Activated CD8-positive, alpha-beta memory T cell treated with anti-CD3 and anti-CD28 coated beads, Interleukin-2, amount 50 U/mL, for 48 hours (primary cell): ENCODE measurements around the gene SCRN1.
"Not testable (repeated sequence)": the region's sequence is repeated elsewhere in the genome, so short reads cannot be mapped to it uniquely, and the experiment has no call there.

ENCODE experiments used
- DNase-seq: peaks from one replicate; pipeline ENCODE4 v3.0.0-alpha.2; 2020

Gene SCRN1

DNA sequence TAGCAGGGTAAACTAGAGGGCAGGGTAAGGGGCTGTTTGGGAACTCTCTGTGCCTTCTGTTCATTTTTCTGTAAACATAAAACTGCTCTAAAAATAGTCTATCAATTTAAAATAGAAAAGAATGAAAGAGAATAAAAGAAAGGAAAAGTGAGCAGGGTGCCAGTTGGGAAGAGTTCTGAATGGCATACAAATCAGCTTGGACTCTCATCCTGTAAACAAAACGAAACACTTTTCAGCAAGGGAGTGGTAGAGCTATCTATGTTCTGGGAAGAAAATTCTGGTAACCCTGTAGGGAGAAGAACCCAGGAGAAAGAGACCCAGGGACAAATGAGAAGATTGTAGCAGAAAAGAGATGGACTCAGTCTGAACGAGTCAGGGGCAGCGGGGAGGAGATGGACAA, 24.6 kb downstream of the SCRN1 start:
- no peak for DNase-seq

DNA sequence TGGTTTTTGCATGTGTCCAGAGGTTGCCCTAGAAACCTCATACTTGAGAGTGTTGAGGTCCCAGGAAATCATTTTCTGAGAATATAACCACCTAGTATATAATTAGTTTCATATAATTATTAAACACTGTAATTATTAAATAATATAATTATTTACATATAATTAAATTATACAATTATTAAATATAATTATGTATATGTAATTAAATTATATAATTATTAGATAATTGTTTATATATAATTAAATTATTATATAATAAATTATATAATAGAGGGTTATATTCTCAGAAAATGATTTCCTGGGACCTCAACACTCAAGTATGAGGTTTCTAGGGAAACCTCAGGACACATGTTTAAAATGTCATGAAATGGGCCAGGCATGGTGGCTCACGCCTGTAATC, 27.6 kb downstream of the SCRN1 start:
- no peak for DNase-seq

DNA sequence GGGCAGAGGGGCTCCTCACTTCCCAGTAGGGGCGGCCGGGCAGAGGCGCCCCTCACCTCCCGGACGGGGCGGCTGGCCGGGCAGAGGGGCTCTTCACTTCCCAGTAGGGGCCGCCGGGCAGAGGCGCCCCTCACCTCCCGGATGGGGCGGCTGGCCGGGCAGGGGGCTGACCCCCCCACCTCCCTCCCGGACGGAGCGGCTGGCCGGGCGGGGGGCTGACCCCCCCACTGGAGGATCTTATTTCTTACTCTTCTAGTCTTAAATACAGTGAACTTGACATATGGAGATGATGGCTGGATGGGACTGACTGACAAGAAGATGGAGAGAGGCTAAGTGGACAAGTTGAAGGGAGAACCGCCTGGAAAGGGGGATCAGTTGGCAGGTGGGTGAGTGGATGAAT, 28.0 kb downstream of the SCRN1 start:
- DNase-seq, result not testable (repeated sequence)

DNA sequence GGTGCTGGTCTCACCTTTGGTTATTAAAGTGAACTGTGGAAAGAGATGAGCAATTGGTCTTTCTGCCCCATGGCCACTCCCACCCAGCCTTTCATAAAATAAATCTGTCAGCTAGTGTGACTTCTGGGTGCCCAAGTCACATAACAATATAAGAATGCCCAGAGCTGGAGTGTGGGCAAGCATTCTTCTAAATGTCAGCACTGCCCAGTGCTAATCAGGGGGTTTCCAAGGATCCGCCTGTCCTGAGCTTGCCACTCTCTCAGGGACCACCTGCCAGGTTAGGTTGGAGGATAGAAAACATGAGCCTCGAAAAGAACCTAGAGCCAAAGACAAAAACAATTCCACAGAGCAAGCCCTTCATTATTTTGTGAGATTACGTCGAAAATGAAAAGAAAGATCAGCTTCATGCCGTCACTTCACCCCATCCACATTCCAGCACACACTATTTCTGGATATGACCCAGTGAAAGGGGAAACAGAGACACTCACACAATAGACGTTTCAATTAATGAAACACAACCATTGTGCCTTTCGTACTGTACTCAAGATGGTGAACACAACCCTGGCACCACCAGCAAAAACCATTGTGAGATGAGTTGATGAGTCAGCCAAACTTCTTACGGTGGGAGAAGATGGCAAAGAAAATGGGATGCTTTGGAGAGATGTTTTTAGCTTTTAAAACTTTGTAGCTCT, 30.8 kb downstream of the SCRN1 start:
- DNase-seq, result no peak

DNA sequence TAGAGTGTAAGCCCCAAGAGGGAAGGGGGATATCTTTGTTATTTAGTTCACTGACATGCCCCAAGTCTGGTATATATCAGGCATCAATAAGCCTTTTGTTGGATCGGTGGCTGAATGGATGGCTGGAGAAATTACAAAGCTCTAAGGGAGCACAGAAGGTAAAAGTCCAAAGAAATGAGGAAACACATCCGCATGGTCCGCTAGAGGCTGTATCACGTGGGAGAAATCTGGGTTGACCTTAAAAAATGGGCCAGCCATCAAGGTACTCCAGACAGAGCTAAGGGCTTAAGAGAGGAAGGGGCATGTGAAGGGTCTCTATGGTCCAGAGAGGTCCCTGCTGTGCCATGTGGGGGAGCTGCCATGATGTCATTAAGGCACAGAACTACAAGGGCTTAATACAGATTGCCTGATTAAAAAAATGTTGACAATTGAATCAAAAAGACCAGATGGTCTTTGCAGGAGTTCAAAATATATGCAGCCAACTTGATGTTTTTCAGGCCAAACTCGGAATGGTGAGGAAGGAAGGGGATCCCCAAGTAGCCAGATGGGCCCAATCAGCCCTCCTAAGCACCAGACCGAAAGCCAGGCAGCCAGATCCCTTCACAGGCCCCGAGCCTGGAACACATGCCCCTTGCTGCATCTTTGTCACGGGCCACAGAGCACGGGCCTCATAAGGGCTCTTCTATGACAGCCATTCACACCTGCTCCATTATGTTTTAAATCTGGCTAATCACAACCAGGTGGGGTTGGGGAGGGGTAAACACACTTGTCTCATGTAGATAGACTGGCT, 31.9 kb downstream of the SCRN1 start:
- DNase-seq, result no peak

DNA sequence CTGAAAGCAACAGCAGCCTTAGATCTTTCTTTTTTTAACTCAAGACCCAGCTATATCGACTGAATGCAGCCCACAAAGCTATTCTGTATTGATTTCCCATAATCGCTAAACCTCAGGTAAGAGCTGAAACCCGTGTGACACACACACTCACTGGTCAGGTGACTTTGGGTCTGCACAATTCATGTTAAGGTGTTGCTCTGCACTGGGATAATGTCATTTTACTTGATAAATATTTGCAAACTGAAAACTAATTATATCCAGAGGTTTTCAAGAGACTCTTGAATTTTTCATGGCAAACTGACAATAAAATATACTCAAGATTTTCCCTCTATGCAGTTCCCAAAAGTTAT, 33.1 kb downstream of the SCRN1 start:
- DNase-seq, result no peak

DNA sequence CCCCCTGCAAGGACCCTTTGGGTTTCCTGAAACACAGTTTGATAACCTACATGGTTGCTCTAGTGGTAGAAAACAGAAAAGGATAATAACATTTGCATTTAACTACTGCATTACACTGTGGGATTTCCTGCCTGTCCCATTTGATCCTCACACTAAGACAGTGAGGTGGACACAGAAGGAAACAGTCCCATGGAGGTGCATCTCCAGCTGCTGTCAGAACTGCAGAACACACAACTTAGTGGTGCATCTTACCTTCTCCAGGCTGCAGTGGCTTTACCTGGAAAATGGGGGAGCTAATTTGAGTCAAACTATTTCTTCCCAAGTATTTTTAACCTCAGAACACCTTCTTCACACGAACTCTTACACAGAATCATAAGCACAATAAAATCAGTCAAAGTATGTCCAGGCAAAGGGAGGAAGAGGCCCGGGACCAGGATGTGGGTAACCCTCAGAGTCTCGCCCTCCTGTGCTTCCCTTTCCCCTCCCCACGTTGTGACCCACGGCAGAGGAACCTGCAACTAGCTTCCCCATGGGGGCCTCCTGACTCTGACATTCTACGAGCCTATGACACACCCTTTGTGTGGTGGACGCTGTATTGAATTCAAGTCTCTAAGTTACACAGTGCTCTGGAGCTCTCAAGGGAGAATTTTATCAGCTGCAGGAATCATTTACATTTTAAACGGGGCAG, 33.7 kb downstream of the SCRN1 start:
- DNase-seq, result no peak

DNA sequence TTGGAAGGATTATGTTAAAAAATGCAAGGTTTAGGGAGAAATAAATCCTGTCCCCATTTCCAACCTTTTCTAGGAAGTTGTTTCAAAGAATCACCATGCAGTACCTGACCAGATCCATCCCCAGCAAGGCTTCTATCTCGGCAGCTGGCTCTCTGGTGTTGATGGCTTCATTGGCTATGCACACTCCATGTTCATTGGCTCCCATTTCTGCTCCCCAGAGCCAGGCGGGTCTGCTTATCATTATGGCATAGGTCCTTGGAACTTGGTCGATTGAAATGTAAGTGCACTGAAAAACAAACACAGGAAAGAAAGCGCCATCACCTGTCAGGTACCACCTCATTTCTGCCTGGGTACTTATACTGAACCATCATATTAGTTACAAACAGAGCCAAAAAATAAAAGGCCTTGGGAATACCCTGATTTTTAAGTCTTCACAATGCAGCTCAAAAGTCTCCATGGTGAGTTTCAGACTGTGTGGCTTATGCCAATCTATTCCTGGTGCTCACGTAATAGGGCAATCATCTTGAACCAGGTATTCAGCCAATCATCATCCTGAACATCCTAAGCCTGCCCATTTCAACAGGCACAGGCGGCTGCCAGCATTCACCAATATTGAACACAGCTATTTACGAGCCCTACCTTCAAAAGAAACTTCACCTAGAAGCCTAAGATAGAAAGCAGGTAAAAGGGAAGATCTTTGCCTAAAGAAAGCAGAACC, 34.4 kb downstream of the SCRN1 start:
- DNase-seq, result no peak

DNA sequence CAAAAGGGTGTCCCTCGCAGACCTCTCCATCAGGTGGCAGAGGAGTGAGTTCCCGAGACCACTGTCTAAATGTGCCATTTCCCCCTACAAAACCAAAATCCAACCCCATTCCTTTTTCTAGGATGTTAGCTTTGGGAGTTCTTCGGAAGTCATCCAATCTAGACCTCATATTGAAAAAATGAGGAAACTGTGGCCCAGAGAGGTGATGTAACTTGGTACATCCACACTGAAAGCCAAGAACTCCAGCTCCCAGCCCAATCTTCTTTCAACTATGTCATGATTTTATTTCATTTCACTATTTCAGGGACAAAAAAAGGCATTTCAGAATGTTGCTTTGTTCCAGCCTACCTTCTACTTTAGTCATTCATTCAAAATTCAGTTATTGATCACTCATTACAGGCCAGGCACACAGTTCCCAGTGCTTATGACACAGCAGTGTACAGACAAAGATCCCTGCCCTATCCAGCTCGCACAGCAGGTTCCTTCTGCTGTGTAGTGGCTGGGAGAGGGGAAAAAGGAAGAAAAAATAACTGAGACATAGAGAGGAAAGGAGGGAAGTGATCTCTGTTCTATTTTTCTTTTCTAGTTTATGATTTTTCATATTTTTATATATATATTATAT, 35.8 kb downstream of the SCRN1 start:
- DNase-seq, result no peak

DNA sequence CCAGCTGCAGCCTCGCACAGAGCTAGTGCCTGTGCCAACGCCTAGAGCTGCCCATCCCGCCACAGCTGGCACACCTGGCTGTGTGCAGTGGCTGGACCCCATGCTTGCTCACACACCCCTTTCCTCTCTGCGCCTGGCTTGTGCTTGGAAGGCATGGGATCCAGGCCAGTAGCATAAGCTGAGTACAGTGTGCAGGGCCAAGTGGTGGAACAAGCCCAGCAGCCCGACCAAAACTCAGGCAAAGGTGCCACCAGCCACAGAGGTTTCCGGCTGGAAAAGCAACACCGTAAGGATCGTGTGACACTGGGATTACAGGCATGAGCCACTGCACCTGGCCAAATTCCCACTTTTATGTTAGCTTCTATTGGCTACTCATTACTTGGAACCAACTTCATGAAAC, 38.4 kb downstream of the SCRN1 start:
- DNase-seq, result no peak

DNA sequence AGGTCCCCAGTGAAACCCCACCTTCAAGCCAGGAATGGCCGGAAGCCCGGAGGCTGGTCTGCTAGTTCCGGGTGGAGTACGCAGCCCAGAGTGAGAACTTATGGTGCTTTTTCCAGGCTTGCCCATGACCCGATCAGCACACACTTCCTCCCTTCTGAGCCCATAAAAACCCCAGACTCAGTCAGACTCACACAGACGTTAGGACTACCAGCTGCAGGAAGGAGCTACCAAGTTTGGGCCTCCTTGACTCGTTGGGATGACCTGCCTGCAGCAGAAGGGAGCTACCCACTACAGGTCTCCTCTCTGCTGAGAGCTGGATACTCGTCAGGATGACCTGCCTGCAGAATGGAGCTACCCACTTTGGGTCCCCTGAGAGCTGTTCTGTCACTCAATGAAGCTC, 39.1 kb downstream of the SCRN1 start:
- DNase-seq, result no peak

DNA sequence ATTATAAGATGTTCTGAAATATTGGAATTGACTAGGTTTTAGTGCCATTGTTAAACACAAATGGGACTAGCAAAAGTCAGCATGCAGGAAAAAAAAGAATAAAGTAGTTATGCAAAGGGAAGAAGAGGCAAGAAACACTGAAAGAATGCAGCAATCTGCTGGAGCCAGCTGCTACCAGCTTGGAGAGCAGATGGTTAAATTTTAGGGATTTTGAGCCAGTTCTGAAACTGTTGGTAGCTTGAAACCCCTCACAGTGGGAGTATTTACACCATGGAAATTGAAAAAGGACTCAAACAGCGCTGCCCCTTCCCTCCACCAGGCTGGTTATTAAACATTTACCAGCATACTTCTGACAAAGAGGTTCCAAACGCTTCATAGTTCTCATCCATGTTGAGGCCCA, 41.0 kb downstream of the SCRN1 start:
- DNase-seq, result no peak

DNA sequence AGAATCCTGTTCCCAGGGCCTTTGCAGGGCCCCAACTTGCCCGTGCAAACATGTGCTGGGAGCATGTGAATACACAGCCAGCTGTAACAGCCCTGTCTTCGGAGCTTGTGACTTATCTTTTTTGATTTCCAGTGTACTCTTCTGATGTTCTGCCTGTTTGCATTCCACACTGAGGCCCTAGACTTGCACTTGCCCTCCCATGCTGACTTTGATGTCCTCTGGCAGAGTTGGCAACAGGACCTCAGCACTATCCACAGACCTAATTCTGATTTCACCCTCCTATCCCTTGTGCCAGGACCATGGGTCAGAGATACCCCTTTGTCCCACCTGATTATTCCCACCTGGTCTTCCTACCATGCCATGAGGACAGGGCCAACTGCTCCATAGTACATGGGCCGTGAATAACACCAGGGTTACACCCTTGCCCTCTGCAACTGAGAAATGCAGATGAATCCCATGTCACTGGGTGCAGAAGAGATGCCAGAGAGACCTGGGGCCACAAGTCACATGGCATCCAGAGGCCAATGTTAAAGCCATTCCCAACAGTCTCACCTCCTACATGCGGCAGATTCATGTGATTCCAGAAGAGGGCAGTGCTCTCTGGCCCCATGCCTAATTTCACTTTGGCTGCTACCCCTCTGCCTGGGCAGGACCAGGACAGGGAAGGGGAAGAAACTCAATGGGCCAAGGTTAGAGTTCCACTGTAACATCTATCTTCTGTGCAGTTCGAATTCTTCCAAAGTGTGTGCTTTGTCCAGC, 43.0 kb downstream of the SCRN1 start:
- no peak for DNase-seq

DNA sequence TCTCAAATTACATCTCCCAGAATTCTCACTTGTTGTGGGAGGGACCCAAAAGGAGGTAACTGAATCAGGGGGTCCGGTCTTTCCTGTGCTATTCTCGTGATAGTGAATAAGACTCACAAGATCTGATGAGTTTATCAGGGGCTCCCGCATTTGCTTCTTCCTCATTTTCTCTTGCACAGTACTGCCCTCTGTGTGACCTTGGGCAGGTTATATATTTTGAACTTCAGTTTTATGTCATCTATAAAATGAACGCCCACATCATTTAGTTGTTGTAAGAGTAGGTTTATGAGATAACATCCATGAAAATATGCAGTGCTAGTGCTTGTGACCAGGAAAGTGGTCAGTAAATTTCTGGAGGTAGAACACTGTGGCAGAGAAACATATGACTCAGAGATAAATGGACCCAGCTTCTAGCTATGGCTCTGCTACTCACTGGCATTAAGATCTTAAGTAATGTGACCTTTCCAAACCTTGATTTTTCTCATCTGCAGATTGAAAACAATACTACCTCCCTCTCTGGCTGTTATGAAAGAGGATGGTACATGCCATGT, 44.3 kb downstream of the SCRN1 start:
- no peak for DNase-seq

DNA sequence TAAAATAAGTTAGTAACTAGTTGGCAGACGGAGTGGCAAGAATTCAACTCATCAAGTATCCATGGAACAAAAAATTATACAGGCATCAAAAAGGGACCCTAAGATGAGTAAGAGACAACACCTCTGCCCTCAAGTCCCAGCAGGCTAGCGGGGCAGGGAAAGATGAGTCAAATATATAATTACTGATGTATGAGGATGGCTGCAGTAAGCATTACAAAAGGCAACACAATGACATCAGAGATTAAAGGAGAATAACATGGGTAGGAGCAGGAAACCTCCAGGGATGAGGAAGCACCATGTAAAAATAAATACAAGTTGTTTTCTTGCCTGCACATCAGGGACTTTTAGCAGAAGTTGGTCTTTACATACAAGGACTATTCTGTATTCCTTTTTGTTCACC, 49.4 kb downstream of the SCRN1 start:
- no peak for DNase-seq

DNA sequence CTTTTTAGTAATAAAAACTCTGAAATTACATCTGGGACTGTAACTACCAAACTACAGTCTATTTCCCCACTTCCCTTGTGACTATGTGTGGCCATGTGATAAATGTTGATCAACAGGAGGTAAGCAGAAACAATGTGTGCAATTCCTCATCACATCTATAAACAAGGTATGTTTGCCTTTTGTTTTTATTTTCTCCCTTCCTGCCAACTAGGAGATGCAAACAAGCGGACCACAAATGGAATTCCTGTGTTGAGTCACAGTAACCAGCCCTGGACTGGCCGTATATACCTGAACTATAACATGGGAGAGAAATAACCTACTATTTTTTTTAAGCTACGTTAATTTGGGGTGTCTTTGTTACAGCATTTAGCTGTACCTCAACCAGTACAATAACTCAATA, 52.5 kb downstream of the SCRN1 start:
- no peak for DNase-seq

DNA sequence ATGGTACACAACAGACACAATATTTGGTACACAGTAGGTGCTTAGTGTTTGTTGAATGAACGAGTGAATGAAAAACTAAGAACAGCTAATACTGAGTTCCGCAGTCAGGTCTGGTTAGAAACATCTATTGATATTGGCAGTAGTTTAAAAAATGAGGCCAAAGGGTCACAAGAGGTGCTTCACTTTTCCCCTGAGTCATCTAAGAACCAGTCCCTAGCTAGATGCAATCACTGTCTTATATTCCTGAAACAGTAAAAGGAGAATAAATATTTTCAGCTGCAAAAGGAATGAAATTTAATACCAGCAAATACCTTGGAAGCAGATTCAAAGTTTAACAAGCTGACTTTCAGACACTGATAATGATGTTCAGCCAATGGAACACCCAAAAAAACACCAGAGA, 54.5 kb downstream of the SCRN1 start:
- no peak for DNase-seq

DNA sequence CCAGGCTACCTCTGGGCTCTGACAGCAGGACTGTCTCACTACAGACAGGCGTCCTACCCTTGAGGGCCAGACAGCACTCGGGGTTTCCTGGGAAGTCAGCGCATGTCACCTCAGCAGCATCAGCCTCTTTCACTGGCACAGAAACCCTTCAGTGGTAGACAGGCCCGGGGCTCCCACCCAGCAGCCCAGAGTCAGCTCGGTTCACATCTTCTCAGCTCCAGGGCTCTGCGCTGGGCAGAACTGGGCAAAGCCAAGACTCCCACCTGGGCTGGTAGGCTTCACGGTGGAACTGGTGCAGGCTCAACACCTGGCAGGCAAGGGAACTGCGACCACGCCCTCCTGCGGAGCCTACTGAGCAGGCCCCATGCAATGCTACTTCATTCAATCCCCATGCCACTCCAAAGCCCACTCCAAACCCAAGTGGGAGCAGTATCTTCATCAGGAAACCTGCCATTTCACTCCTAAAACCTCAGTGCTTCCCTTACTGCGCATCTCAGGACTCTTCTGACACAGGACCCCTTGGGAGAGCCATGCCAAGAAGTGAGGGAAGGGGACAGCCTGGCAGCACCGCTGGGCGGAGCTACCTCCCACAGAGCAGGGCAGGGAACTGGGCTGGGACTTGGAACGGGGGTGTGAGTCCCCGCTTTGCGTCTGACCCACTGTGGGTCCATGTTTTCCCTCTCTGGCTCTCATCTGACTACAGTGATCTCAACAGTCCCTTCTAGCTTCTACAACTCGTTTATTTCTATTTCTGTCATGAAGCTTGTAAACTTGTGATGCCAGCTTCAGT, 60.4 kb downstream of the SCRN1 start:
- no peak for DNase-seq

DNA sequence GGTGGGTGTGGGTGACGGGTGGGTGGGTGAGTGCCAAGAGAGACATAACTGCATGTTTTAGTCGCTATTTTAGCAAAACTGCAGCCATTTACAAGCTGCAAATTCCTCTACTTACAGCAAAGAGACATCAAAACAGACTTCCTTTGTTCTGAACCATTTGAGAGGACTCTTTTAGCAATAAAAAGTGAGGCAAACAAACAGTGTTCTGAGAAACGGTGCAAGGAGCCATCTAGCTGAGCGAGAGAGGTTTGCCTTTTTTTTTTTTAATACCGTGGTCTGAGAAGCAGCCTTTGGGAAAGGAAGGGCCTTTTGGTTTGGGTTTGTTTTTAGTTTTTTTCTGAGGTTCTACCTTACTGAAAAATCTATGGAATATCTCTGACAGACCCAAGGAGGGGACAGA, 62.9 kb downstream of the SCRN1 start:
- no peak for DNase-seq

DNA sequence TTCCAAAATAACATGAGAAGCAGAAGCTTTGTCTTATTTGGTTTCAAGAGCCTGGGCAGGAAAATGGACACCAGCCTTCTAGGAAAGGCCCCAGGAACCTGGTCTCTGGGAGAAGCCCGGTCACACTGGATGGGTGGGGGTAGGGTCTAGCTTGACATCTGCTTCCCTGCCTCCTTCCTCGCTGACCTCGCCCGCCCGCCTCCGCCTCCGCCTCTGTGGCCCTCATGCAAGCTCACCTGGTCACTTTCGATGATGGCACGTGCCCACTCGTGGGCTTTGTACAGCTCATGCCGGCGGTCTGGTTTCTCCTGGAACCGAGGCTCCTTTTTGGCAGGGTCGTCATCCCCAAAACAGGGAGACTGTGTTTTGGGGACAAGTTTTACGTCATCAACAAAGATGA, 63.4 kb downstream of the SCRN1 start:
- no peak for DNase-seq

DNA sequence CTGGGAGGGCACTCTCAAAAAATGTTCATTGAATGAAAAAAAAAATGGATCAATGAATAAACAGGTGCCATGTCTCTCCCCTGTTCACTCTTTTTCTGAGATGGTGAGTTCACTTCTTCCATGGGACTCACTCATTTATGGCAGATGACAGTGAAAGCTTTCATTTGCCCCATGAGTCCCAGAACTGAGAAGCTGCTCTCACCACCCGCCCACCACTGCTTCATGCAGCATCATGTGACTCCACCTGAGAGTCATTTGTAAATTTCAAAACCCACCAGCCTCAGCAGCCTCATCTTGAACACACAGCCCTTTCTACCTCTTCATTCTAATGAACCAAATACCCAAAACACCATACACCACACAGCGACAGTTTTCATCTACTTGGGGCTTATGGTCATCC, 64.9 kb downstream of the SCRN1 start:
- no peak for DNase-seq
